ENCODE results near the gene DPEP2. TPM values are rescaled to one million over a fixed set of nuclear protein-coding genes. Genes with fewer than 3 reads are reported as not detected.

Gene DPEP2
- total and polyA plus RNA-seq, 10 of the 15 experiments (the other 5 are each of a cell fraction or from before 2014, with no cell fraction given), result 0.04 to 4.0 (median 2.1) TPM

DNA sequence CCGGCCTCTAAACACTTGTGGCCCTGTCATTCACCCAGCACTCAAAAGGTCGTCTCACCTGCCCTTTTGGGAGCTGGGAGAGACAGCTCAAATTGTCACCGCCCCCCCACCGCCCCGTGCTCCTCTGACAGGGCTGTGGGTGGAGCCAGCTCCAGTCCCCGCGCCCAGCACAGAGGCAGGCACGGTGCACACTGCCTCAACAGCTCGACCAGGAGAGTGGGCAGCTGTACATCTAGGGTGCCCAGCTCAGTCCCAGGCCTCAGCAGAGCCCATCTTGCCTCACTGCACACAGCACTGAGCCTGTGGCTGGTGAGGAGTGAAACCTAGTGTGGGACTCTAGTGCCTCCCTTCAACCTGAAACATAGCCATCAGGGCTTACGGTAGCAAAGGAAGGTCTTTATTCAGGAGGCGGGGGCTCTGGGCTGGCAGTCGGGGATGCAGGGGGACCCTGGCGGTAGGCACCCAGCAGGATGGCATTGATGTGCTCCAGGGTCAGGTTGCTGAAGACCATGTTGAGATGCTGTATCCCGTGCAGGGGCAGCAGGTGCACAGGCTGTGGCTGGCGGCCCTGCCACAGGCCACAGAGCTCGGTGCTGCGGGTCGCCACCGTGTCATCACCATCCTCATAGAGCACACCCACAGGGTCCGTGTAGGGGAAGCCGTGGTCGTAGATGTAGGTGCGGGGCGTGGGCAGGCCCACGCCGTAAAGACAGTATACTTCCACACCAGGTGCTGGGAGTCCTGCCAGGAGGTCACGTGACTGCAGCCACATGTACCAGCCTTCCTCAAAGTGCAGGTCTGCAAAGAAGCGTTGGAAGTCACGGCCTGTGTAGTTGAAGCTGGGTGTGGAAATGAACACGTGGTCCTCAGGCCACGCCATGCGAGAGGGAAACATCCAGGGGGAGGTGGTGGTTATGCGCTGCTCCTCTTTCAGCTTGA lies 59.5 kb downstream of the DPEP2 start:
- 77% methylated on average over 32 of the region's 33 CpGs for whole genome bisulfite sequencing (ENCODE audit: insufficient coverage, insufficient replicate concordance, low lambda C conversion rate, missing lambda C conversion rate)
- Histone ChIP-seq H3K4me1 (ENCODE audit: control insufficient read depth, insufficient read depth, low read length) (peaks cover 12% of the 10 kb centered on the region), H3K27me3 (replicated peaks in 1 of 2; ENCODE audit: control insufficient read depth in 2 of 2, insufficient read depth in 2 of 2, low read length in 1 of 2) (no peaks in the 10 kb centered on the region), H3K9me3 (replicated peaks; ENCODE audit: control insufficient read depth, insufficient read depth, low read length) (no peaks in the 10 kb centered on the region), H4K20me1 (ENCODE audit: control insufficient read depth, insufficient read depth) (no peaks in the 10 kb centered on the region), H3K27ac (ENCODE audit: control insufficient read depth, insufficient read depth) (no peak overlapping the region), H3K4me3 (no peak overlapping the region), H2AFZ (ENCODE audit: control insufficient read depth, low read depth, low read length) (no peak overlapping the region), H3K36me3 (ENCODE audit: control insufficient read depth in 2 of 2, insufficient read depth in 2 of 2, low read length in 1 of 2) (peaks cover 4 to 5% of the 10 kb centered on the region in 2 experiments; a peak in 3 of 4 replicates), H3K9ac (ENCODE audit: control insufficient read depth, insufficient read depth, low read length) (no peak overlapping the region), H3K79me2 (ENCODE audit: control insufficient read depth, insufficient read depth, low read length) (peaks cover 28% of the 10 kb centered on the region), H3K4me2 (ENCODE audit: control insufficient read depth, insufficient read depth) (no peak overlapping the region)
- POLR2A ChIA-PET, result interaction anchor here (1.1 kb wide), 1 partner anchor 56 kb away, joined by 3 read pairs; no protein-coding TSS in a partner anchor
- CTCF ChIA-PET, result interaction anchor here (1.3 to 2.5 kb wide), 4 partner anchors 25 to 101 kb away, joined by 4 to 9 read pairs (median 6); no protein-coding TSS in a partner anchor
- no peak for ATAC-seq
- RAD21 ChIA-PET (ENCODE audit: unreplicated experiment), result interaction anchor here (0.5 kb wide), 1 partner anchor 98 kb away, joined by 3 read pairs; no protein-coding TSS in a partner anchor
- intact Hi-C loops (cut with micrococcal nuclease; ENCODE audit: unreplicated experiment), result loop anchor here (5.0 kb wide), 1 partner anchor 103 kb away; no protein-coding TSS in a partner anchor
- no TSS peak for BruUV-seq (replicated peaks)
- FAIRE-seq, result no peak
- in situ Hi-C loops (cut with MboI), result no loop called here
- SMC1A ChIA-PET (ENCODE audit: uncharacterized antibody, unreplicated experiment), result interaction anchor here (0.7 to 1.3 kb wide), 3 partner anchors 49 to 101 kb away, joined by 3 to 4 read pairs (median 3); no protein-coding TSS in a partner anchor
- TF ChIP-seq FOXK2 (IDR thresholded peaks at IDR 0.05) (no peak), POLR2A (IDR thresholded peaks at IDR 0.05; ENCODE audit: low read depth, low read length) (peak; percentile 66), RAD51 (IDR thresholded peaks at IDR 0.05) (peak; percentile 92), TCF12 (IDR thresholded peaks at IDR 0.05; ENCODE audit: low read depth, low read length) (0 out of 2 replicates have a peak, but pooled peaks have one; percentile 33), POLR2AphosphoS2 (IDR thresholded peaks at IDR 0.05; ENCODE audit: low read depth, low read length) (0 out of 2 replicates have a peak, but pooled peaks have one; percentile 13), BHLHE40 (IDR thresholded peaks at IDR 0.05; ENCODE audit: borderline replicate concordance in 1 of 2, low read depth in 2 of 2, low read length in 1 of 2) (peak in 1 of 2 experiments; percentile 87; a peak in 3 of 4 replicates), ATF7 (IDR thresholded peaks at IDR 0.05; ENCODE audit: low read depth) (no peak)
- TF ChIP-seq, protein P1, sequence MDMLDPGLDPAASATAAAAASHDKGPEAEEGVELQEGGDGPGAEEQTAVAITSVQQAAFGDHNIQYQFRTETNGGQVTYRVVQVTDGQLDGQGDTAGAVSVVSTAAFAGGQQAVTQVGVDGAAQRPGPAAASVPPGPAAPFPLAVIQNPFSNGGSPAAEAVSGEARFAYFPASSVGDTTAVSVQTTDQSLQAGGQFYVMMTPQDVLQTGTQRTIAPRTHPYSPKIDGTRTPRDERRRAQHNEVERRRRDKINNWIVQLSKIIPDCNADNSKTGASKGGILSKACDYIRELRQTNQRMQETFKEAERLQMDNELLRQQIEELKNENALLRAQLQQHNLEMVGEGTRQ (IDR thresholded peaks at IDR 0.05; ENCODE audit: borderline replicate concordance, low read depth, low read length), result peak; percentile 7; the same call in 1 of the 2 replicates
- TF ChIP-seq, protein P2, sequence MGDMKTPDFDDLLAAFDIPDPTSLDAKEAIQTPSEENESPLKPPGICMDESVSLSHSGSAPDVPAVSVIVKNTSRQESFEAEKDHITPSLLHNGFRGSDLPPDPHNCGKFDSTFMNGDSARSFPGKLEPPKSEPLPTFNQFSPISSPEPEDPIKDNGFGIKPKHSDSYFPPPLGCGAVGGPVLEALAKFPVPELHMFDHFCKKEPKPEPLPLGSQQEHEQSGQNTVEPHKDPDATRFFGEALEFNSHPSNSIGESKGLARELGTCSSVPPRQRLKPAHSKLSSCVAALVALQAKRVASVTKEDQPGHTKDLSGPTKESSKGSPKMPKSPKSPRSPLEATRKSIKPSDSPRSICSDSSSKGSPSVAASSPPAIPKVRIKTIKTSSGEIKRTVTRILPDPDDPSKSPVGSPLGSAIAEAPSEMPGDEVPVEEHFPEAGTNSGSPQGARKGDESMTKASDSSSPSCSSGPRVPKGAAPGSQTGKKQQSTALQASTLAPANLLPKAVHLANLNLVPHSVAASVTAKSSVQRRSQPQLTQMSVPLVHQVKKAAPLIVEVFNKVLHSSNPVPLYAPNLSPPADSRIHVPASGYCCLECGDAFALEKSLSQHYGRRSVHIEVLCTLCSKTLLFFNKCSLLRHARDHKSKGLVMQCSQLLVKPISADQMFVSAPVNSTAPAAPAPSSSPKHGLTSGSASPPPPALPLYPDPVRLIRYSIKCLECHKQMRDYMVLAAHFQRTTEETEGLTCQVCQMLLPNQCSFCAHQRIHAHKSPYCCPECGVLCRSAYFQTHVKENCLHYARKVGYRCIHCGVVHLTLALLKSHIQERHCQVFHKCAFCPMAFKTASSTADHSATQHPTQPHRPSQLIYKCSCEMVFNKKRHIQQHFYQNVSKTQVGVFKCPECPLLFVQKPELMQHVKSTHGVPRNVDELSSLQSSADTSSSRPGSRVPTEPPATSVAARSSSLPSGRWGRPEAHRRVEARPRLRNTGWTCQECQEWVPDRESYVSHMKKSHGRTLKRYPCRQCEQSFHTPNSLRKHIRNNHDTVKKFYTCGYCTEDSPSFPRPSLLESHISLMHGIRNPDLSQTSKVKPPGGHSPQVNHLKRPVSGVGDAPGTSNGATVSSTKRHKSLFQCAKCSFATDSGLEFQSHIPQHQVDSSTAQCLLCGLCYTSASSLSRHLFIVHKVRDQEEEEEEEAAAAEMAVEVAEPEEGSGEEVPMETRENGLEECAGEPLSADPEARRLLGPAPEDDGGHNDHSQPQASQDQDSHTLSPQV (IDR thresholded peaks at IDR 0.05), result no peak
- TF ChIP-seq, protein P3, sequence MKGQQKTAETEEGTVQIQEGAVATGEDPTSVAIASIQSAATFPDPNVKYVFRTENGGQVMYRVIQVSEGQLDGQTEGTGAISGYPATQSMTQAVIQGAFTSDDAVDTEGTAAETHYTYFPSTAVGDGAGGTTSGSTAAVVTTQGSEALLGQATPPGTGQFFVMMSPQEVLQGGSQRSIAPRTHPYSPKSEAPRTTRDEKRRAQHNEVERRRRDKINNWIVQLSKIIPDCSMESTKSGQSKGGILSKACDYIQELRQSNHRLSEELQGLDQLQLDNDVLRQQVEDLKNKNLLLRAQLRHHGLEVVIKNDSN (IDR thresholded peaks at IDR 0.05; ENCODE audit: borderline replicate concordance, extremely low read length, insufficient read depth, low read depth, low read length), result peak; percentile 73
- no peak for DNase-seq (ENCODE audit: low read depth, low spot score)

Data from GM12878 (cell line).